ENCODE measurements around the gene NTPCR. TPM values are rescaled to one million over a fixed set of nuclear protein-coding genes. Genes with fewer than 3 reads are reported as not detected.

The NTPCR gene
- polyA plus RNA-seq, 1 donor (not counting 4 experiments of a cell fraction or from before 2014, with no cell fraction given) = 40.0 TPM

- Histone ChIP-seq H3K4me3 (ENCODE audit: control insufficient read depth in 2 of 3, extremely low read depth in 1 of 3, insufficient read depth in 2 of 3, low read depth in 1 of 3, low read length in 3 of 3) (no peak overlapping the region), H3K79me2 (ENCODE audit: control insufficient read depth, insufficient read depth, low read length) (no peaks in the 10 kb centered on the region), H3K9ac (ENCODE audit: control insufficient read depth, extremely low read depth, insufficient read depth, low read length) (no peak overlapping the region), H3K4me2 (ENCODE audit: control insufficient read depth, extremely low read depth, insufficient read depth, low read depth, low read length) (no peak overlapping the region), H3K27me3 (ENCODE audit: control insufficient read depth, extremely low read depth, insufficient read depth, low read length) (no peaks in the 10 kb centered on the region), H4K20me1 (ENCODE audit: control insufficient read depth, extremely low read depth, insufficient read depth, low read length) (no peaks in the 10 kb centered on the region), H3K27ac (ENCODE audit: control insufficient read depth, insufficient read depth, low read length) (no peak overlapping the region), H3K9me1 (ENCODE audit: control insufficient read depth, extremely low read depth, insufficient read depth, low read length) (no peaks in the 10 kb centered on the region), H3K36me3 (ENCODE audit: control insufficient read depth in 2 of 2, extremely low read depth in 1 of 2, insufficient read depth in 2 of 2, low read length in 2 of 2) (peaks cover 0 to 13% of the 10 kb centered on the region in 2 experiments), H3K9me3 (ENCODE audit: control insufficient read depth, low read depth, low read length) (peaks cover under 1% of the 10 kb centered on the region), H3K4me1 (ENCODE audit: control insufficient read depth, extremely low read depth, insufficient read depth, low read length) (peaks cover 10% of the 10 kb centered on the region), H2AFZ (ENCODE audit: control insufficient read depth, low read length) (no peak overlapping the region)
- FAIRE-seq (no peak), DNase-seq (ENCODE audit: low read depth, low spot score) (no peak)
- TF ChIP-seq CTCF (optimal IDR thresholded peaks at IDR 0.05 in 1 of 3, IDR thresholded peaks at IDR 0.05 in 1 of 3, conservative IDR thresholded peaks at IDR 0.05 in 1 of 3; ENCODE audit: extremely low read depth in 1 of 3, insufficient read depth in 2 of 3, low read length in 3 of 3) (no peak), EZH2 (IDR thresholded peaks at IDR 0.05; ENCODE audit: low read length) (no peak)
- dilution Hi-C loops (cut with MboI; ENCODE audit: extremely low pct_ligation_motif_present, low sequenced_read_pairs) = no loop called here
These were observed 28.4 kb downstream of the NTPCR start for GRCh38 chr1:232978815-232979214.

DNA sequence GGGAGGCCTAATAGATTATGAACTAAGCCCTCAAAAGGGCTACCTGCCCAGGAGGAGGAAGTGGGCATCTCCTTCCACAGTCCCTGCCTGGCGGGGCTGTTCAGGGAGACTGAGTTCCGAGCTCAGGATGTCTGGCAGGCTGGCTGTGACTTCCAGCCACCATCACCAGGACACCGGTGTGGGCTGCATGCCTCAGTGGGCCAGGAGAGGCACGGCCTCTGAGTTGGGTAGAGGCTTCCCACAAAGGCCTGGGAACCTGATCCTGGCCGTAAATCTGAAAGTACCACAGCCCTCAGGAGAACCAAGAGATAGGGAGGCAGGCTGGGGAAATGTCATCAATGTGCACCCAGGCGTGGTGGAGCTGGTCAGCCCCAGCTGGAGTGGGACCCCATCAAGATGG lies 29.1 kb downstream of the NTPCR start:
- H2AFZ ChIP-seq (ENCODE audit: control insufficient read depth, low read length) = no peak overlapping the region
- H3K4me2 ChIP-seq (ENCODE audit: control insufficient read depth, extremely low read depth, insufficient read depth, low read depth, low read length) = no peak overlapping the region
- no peak overlapping the region for H3K9ac ChIP-seq (ENCODE audit: control insufficient read depth, extremely low read depth, insufficient read depth, low read length)
- dilution Hi-C loops (cut with MboI; ENCODE audit: extremely low pct_ligation_motif_present, low sequenced_read_pairs) = no loop called here
- H4K20me1 ChIP-seq (ENCODE audit: control insufficient read depth, extremely low read depth, insufficient read depth, low read length) = no peaks in the 10 kb centered on the region
- H3K9me3 ChIP-seq (ENCODE audit: control insufficient read depth, low read depth, low read length) = no peaks in the 10 kb centered on the region
- DNase-seq (ENCODE audit: low read depth, low spot score) (no peak), FAIRE-seq (no peak)
- peaks cover 0 to 13% of the 10 kb centered on the region in 2 experiments for H3K36me3 ChIP-seq (ENCODE audit: control insufficient read depth in 2 of 2, extremely low read depth in 1 of 2, insufficient read depth in 2 of 2, low read length in 2 of 2)
- no peak overlapping the region for H3K27ac ChIP-seq (ENCODE audit: control insufficient read depth, insufficient read depth, low read length)
- no peaks in the 10 kb centered on the region for H3K79me2 ChIP-seq (ENCODE audit: control insufficient read depth, insufficient read depth, low read length)
- peaks cover 10% of the 10 kb centered on the region for H3K4me1 ChIP-seq (ENCODE audit: control insufficient read depth, extremely low read depth, insufficient read depth, low read length)
- TF ChIP-seq EZH2 (IDR thresholded peaks at IDR 0.05; ENCODE audit: low read length) (no peak), CTCF (optimal IDR thresholded peaks at IDR 0.05 in 1 of 3, IDR thresholded peaks at IDR 0.05 in 1 of 3, conservative IDR thresholded peaks at IDR 0.05 in 1 of 3; ENCODE audit: extremely low read depth in 1 of 3, insufficient read depth in 2 of 3, low read length in 3 of 3) (no peak)
- no peak overlapping the region for H3K4me3 ChIP-seq (ENCODE audit: control insufficient read depth in 2 of 3, extremely low read depth in 1 of 3, insufficient read depth in 2 of 3, low read depth in 1 of 3, low read length in 3 of 3)
- H3K27me3 ChIP-seq (ENCODE audit: control insufficient read depth, extremely low read depth, insufficient read depth, low read length) = no peaks in the 10 kb centered on the region
- no peaks in the 10 kb centered on the region for H3K9me1 ChIP-seq (ENCODE audit: control insufficient read depth, extremely low read depth, insufficient read depth, low read length)
